GM21360 (cell line): ENCODE data around the gene BTBD1.
"Not testable (repeated sequence)": the region's sequence is repeated elsewhere in the genome, so short reads cannot be mapped to it uniquely, and the experiment has no call there.

Experiments
- ATAC-seq: cut with Tn5 transposase; IDR thresholded peaks from one replicate; pipeline ENCODE4 v1.9.1; 2021; ENCODE audit warnings: mild to moderate bottlenecking, moderate library complexity; ENCODE audit not compliant: unreplicated experiment

The BTBD1 gene

GRCh38 chr15:83098079-83098478, 31.0 kb upstream of the BTBD1 start:
- ATAC-seq: no peak

GRCh38 chr15:83094583-83094982, 27.5 kb upstream of the BTBD1 start:
- ATAC-seq: no peak

GRCh38 chr15:83092309-83092976, 25.4 kb upstream of the BTBD1 start:
- ATAC-seq: no peak

GRCh38 chr15:83091965-83092308, 24.9 kb upstream of the BTBD1 start:
- ATAC-seq: not testable (repeated sequence)

GRCh38 chr15:83090465-83090864, 23.4 kb upstream of the BTBD1 start:
- no peak for ATAC-seq

- ATAC-seq: no peak
These were observed 21.8 kb upstream of the BTBD1 start for GRCh38 chr15:83088876-83089275.

GRCh38 chr15:83087576-83087975, 20.5 kb upstream of the BTBD1 start:
- no peak for ATAC-seq

GRCh38 chr15:83085864-83086552, 19.0 kb upstream of the BTBD1 start:
- not testable (repeated sequence) for ATAC-seq

- not testable (repeated sequence) for ATAC-seq
These were observed 18.4 kb upstream of the BTBD1 start for GRCh38 chr15:83085461-83085860.

- ATAC-seq: no peak
These were observed 15.8 kb upstream of the BTBD1 start for GRCh38 chr15:83082730-83083386.

GRCh38 chr15:83081256-83082014, 14.4 kb upstream of the BTBD1 start:
- no peak for ATAC-seq

GRCh38 chr15:83078712-83079111, 11.7 kb upstream of the BTBD1 start:
- no peak for ATAC-seq

- no peak for ATAC-seq
These were observed 10.6 kb upstream of the BTBD1 start for GRCh38 chr15:83077491-83078230.

- ATAC-seq: not testable (repeated sequence)
These were observed 2.2 kb upstream of the BTBD1 start for GRCh38 chr15:83069211-83069642.

GRCh38 chr15:83068054-83068453, 1.0 kb upstream of the BTBD1 start:
- no peak for ATAC-seq

GRCh38 chr15:83067638-83067962, 548 bp upstream of the BTBD1 start:
- no peak for ATAC-seq

- ATAC-seq: no peak
These were observed 868 bp downstream of the BTBD1 start for GRCh38 chr15:83066034-83066733.

- ATAC-seq: no peak
These were observed 1.6 kb downstream of the BTBD1 start for GRCh38 chr15:83065431-83065830.

- ATAC-seq: no peak
These were observed 2.2 kb downstream of the BTBD1 start for GRCh38 chr15:83064859-83065258.

GRCh38 chr15:83063551-83063950, 3.5 kb downstream of the BTBD1 start:
- no peak for ATAC-seq
